NCI-H1092 (cell line): ENCODE measurements around the gene CTNNBL1.

ENCODE experiments used
- DNase-seq: peaks from one replicate; lab custom pipeline; 2025; lab: John Stamatoyannopoulos, UW

CTNNBL1 gene

GRCh38 chr20:37901654-37902503 lies 208.0 kb downstream of the CTNNBL1 start:
- DNase-seq: peak; percentile 43

GRCh38 chr20:37902504-37903313 lies 208.9 kb downstream of the CTNNBL1 start, which contains the start of gene VSTM2L:
VSTM2L (plus strand) TSS chr20:37903127; CDS start chr20:37903351, 224 bp downstream.
- DNase-seq: no peak

GRCh38 chr20:37903317-37904007 lies 209.6 kb downstream of the CTNNBL1 start:
- DNase-seq: no peak

GRCh38 chr20:37904008-37904642 lies 210.3 kb downstream of the CTNNBL1 start:
- DNase-seq: no peak

GRCh38 chr20:37904845-37905373 lies 211.1 kb downstream of the CTNNBL1 start:
- no peak for DNase-seq

- no peak for DNase-seq
These were observed 212.1 kb downstream of the CTNNBL1 start for GRCh38 chr20:37905671-37906613.

GRCh38 chr20:37907330-37907676 lies 213.5 kb downstream of the CTNNBL1 start:
- DNase-seq: no peak

GRCh38 chr20:37907677-37908401 lies 214.0 kb downstream of the CTNNBL1 start:
- peak; percentile 90 for DNase-seq

- no peak for DNase-seq
These were observed 217.4 kb downstream of the CTNNBL1 start for GRCh38 chr20:37911261-37911660.

- no peak for DNase-seq
These were observed 218.0 kb downstream of the CTNNBL1 start for GRCh38 chr20:37911838-37912281.

- DNase-seq: no peak
These were observed 219.0 kb downstream of the CTNNBL1 start for GRCh38 chr20:37912874-37913273.

GRCh38 chr20:37913567-37914366 lies 219.9 kb downstream of the CTNNBL1 start:
- DNase-seq: no peak

- DNase-seq: no peak
These were observed 220.5 kb downstream of the CTNNBL1 start for GRCh38 chr20:37914367-37914671.

- DNase-seq: peak; percentile 66
These were observed 221.0 kb downstream of the CTNNBL1 start for GRCh38 chr20:37914672-37915433.

- no peak for DNase-seq
These were observed 221.6 kb downstream of the CTNNBL1 start for GRCh38 chr20:37915434-37915787.

- no peak for DNase-seq
These were observed 222.2 kb downstream of the CTNNBL1 start for GRCh38 chr20:37915800-37916570.

- DNase-seq: no peak
These were observed 223.6 kb downstream of the CTNNBL1 start for GRCh38 chr20:37917461-37917860.

GRCh38 chr20:37918035-37918434 lies 224.2 kb downstream of the CTNNBL1 start:
- no peak for DNase-seq
